Skeletal muscle satellite cell (primary cell): ENCODE measurements around the gene TRIM9.
"Not testable (repeated sequence)": the region's sequence is repeated elsewhere in the genome, so short reads cannot be mapped to it uniquely, and the experiment has no call there.

Experiments used
- H3K27me3 ChIP-seq: 2 replicates; pipeline ENCODE4 v1.7.0; 2013; ENCODE audit warnings: low read length; ENCODE audit not compliant: control insufficient read depth, insufficient read depth
- H3K36me3 ChIP-seq: 2 replicates; pipeline ENCODE4 v1.7.0; 2013; ENCODE audit warnings: mild to moderate bottlenecking, control low read depth, low read length; ENCODE audit not compliant: insufficient read depth
- H3K4me1 ChIP-seq: 2 replicates; pipeline ENCODE4 v1.7.0; 2013; ENCODE audit warnings: low read length; ENCODE audit not compliant: control insufficient read depth, insufficient read depth
- H3K4me2 ChIP-seq: 2 replicates; pipeline ENCODE4 v1.7.0; 2013; ENCODE audit warnings: mild to moderate bottlenecking, low read length
- H3K4me3 ChIP-seq: 2 replicates; pipeline ENCODE4 v1.7.0; 2013; ENCODE audit warnings: low read length
- H3K9ac ChIP-seq: 2 replicates; pipeline ENCODE4 v1.7.0; 2013; ENCODE audit warnings: mild to moderate bottlenecking, low read depth, low read length, moderate library complexity
- H3K9me3 ChIP-seq: replicated peaks from 2 replicates; pipeline ENCODE4 v1.7.0; 2013; ENCODE audit warnings: mild to moderate bottlenecking, control low read depth, low read length

TRIM9 gene

GRCh38 chr14:50974118-50974517 is 120.8 kb downstream of the TRIM9 start:
- Histone ChIP-seq H3K27me3 (peaks cover 27% of the 10 kb centered on the region), H3K9me3 (no peaks in the 10 kb centered on the region), H3K36me3 (no peaks in the 10 kb centered on the region), H3K4me2 (no peak overlapping the region), H3K9ac (no peak overlapping the region), H3K4me3 (no peak overlapping the region), H3K4me1 (no peaks in the 10 kb centered on the region)

- Histone ChIP-seq H3K9ac (no peak overlapping the region), H3K36me3 (no peaks in the 10 kb centered on the region), H3K4me2 (no peak overlapping the region), H3K4me1 (no peaks in the 10 kb centered on the region), H3K27me3 (peaks cover 14% of the 10 kb centered on the region), H3K4me3 (no peak overlapping the region), H3K9me3 (no peaks in the 10 kb centered on the region)
Measured at GRCh38 chr14:50972734-50973133, 122.2 kb downstream of the TRIM9 start.

- no peak overlapping the region for H3K4me3 ChIP-seq
- H3K9ac ChIP-seq = no peak overlapping the region
- no peaks in the 10 kb centered on the region for H3K9me3 ChIP-seq
- no peaks in the 10 kb centered on the region for H3K36me3 ChIP-seq
- no peaks in the 10 kb centered on the region for H3K4me1 ChIP-seq
- peaks cover 6% of the 10 kb centered on the region for H3K27me3 ChIP-seq
- no peak overlapping the region for H3K4me2 ChIP-seq
Measured at GRCh38 chr14:50970886-50971781, 123.8 kb downstream of the TRIM9 start.

- no peak overlapping the region for H3K9ac ChIP-seq
- H3K4me3 ChIP-seq = no peak overlapping the region
- H3K27me3 ChIP-seq = peaks cover 6% of the 10 kb centered on the region
- H3K9me3 ChIP-seq = no peaks in the 10 kb centered on the region
- H3K4me2 ChIP-seq = no peak overlapping the region
- peaks cover 11% of the 10 kb centered on the region for H3K4me1 ChIP-seq
- H3K36me3 ChIP-seq = no peaks in the 10 kb centered on the region
Measured at GRCh38 chr14:50967790-50968189, 127.1 kb downstream of the TRIM9 start.

GRCh38 chr14:50967103-50967502 is 127.8 kb downstream of the TRIM9 start:
- Histone ChIP-seq H3K36me3 (no peaks in the 10 kb centered on the region), H3K9ac (no peak overlapping the region), H3K27me3 (peaks cover 6% of the 10 kb centered on the region), H3K4me2 (no peak overlapping the region), H3K4me3 (no peak overlapping the region), H3K4me1 (peaks cover 17% of the 10 kb centered on the region), H3K9me3 (no peaks in the 10 kb centered on the region)

- Histone ChIP-seq H3K9ac (peak overlapping the region; percentile 7), H3K27me3 (no peaks in the 10 kb centered on the region), H3K4me2 (peak overlapping the region; percentile 61), H3K4me3 (no peak overlapping the region), H3K9me3 (no peaks in the 10 kb centered on the region), H3K36me3 (no peaks in the 10 kb centered on the region), H3K4me1 (peaks cover 32% of the 10 kb centered on the region)
Measured at GRCh38 chr14:50964683-50965390, 130.1 kb downstream of the TRIM9 start.

- H3K36me3 ChIP-seq = no peaks in the 10 kb centered on the region
- H3K4me1 ChIP-seq = peaks cover 32% of the 10 kb centered on the region
- no peak overlapping the region for H3K4me3 ChIP-seq
- H3K9ac ChIP-seq = no peak overlapping the region
- no peak overlapping the region for H3K4me2 ChIP-seq
- H3K9me3 ChIP-seq = no peaks in the 10 kb centered on the region
- H3K27me3 ChIP-seq = no peaks in the 10 kb centered on the region
Measured at GRCh38 chr14:50963919-50964318, 131.0 kb downstream of the TRIM9 start.

- peak overlapping the region; percentile 59 for H3K4me2 ChIP-seq
- no peaks in the 10 kb centered on the region for H3K36me3 ChIP-seq
- no peaks in the 10 kb centered on the region for H3K9me3 ChIP-seq
- H3K4me3 ChIP-seq = peak overlapping the region; percentile 20
- H3K9ac ChIP-seq = no peak overlapping the region
- peaks cover 32% of the 10 kb centered on the region for H3K4me1 ChIP-seq
- no peaks in the 10 kb centered on the region for H3K27me3 ChIP-seq
Measured at GRCh38 chr14:50961605-50962221, 133.2 kb downstream of the TRIM9 start.

GRCh38 chr14:50957296-50957695 is 137.6 kb downstream of the TRIM9 start:
- Histone ChIP-seq H3K4me2 (no peak overlapping the region), H3K9ac (no peak overlapping the region), H3K27me3 (no peaks in the 10 kb centered on the region), H3K36me3 (no peaks in the 10 kb centered on the region), H3K9me3 (no peaks in the 10 kb centered on the region), H3K4me3 (no peak overlapping the region), H3K4me1 (peaks cover 28% of the 10 kb centered on the region)

GRCh38 chr14:50956421-50956820 is 138.5 kb downstream of the TRIM9 start:
- H3K4me1 ChIP-seq = peaks cover 20% of the 10 kb centered on the region
- H3K27me3 ChIP-seq, H3K4me2 ChIP-seq, H3K9ac ChIP-seq, H3K4me3 ChIP-seq, H3K9me3 ChIP-seq, H3K36me3 ChIP-seq: not testable (repeated sequence)

GRCh38 chr14:50955373-50956043 is 139.4 kb downstream of the TRIM9 start:
- Histone ChIP-seq H3K4me2 (peak overlapping the region; percentile 44), H3K4me3 (no peak overlapping the region), H3K27me3 (no peaks in the 10 kb centered on the region), H3K36me3 (no peaks in the 10 kb centered on the region), H3K9ac (peak overlapping the region; percentile 48), H3K9me3 (no peaks in the 10 kb centered on the region), H3K4me1 (peaks cover 11% of the 10 kb centered on the region)
